Panc1 (cell line): Measurements from ENCODE around the gene ARID5B.

Experiments
- POLR2AphosphoS5 ChIP-seq: IDR thresholded peaks from 2 replicates; pipeline ENCODE4 v1.6.1; 2012; ENCODE audit warnings: mild to moderate bottlenecking, low read depth, low read length, moderate library complexity
- REST ChIP-seq, 2 experiments: IDR thresholded peaks; 2 replicates each; pipeline ENCODE4 v1.6.1; 2011 to 2012; ENCODE audit warnings: low read depth in 2 of 2, control low read depth in 1 of 2, low read length in 1 of 2, mild to moderate bottlenecking in 1 of 2, moderate library complexity in 1 of 2; ENCODE audit not compliant: insufficient read depth in 1 of 2
- SIN3A ChIP-seq: IDR thresholded peaks from 2 replicates; pipeline ENCODE4 v1.6.1; 2012; ENCODE audit warnings: low read depth, mild to moderate bottlenecking, low read length, moderate library complexity, borderline replicate concordance; ENCODE audit not compliant: insufficient read depth
- TCF7L2 ChIP-seq: IDR thresholded peaks from 2 replicates; pipeline ENCODE4 v1.6.1; 2011; ENCODE audit warnings: mild to moderate bottlenecking, low read depth, low read length, inconsistent platforms
- TF ChIP-seq, protein P1 (sequence below): fragments of 450-650 bp; IDR thresholded peaks from 2 replicates; pipeline ENCODE4 v1.5.1; 2017; ENCODE audit warnings: mild to moderate bottlenecking

DNA sequence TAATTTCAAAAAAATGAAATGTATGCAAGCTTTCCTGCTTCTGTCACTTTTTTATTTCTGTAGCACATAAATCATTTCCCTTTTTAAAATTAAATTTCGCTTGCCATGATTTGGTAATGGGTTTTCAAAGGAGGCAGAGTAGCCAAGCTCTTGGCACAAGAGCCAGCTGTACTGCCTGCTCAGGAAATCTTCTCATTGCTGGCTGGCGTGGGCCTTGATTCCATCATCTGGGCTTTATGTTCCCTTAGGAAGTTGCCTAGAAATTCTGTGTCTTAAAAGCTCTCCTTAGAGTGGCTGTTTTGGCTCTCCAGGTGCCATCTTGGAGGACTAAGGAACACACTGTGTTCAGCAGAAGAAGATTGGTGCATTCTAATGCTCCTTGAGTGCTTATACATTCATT, 107.4 kb downstream of the ARID5B start:
- TF ChIP-seq, protein P1, sequence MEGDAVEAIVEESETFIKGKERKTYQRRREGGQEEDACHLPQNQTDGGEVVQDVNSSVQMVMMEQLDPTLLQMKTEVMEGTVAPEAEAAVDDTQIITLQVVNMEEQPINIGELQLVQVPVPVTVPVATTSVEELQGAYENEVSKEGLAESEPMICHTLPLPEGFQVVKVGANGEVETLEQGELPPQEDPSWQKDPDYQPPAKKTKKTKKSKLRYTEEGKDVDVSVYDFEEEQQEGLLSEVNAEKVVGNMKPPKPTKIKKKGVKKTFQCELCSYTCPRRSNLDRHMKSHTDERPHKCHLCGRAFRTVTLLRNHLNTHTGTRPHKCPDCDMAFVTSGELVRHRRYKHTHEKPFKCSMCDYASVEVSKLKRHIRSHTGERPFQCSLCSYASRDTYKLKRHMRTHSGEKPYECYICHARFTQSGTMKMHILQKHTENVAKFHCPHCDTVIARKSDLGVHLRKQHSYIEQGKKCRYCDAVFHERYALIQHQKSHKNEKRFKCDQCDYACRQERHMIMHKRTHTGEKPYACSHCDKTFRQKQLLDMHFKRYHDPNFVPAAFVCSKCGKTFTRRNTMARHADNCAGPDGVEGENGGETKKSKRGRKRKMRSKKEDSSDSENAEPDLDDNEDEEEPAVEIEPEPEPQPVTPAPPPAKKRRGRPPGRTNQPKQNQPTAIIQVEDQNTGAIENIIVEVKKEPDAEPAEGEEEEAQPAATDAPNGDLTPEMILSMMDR, result no peak
- TF ChIP-seq POLR2AphosphoS5 (no peak), REST (IDR thresholded peaks at IDR 0.05; ENCODE audit: insufficient read depth in 1 of 2, low read depth in 2 of 2, low read length in 1 of 2) (no peak), SIN3A (no peak), TCF7L2 (no peak)
